RPMI7951 (cell line): ENCODE results near the gene CENPV. TPM values are rescaled to one million over a fixed set of nuclear protein-coding genes. Genes with fewer than 3 reads are reported as not detected.
"Not testable (repeated sequence)": the region's sequence is repeated elsewhere in the genome, so short reads cannot be mapped to it uniquely, and the experiment has no call there.

Experiments
- DNase-seq: peaks from one replicate; pipeline ENCODE4 v3.0.0-alpha.2; 2012; ENCODE audit warnings: low read depth
- total RNA-seq: library from RNA; depleted of rRNA; stranded (reverse); fragments of >200 nt; shearing (Covaris generic); gene quantifications from 2 replicates; pipeline ENCODE4 v1.2.3, GENCODE V29; 2014; rRNA removed

Gene CENPV
- 6.5 and 14.8 TPM in 2 replicates for total RNA-seq

DNA sequence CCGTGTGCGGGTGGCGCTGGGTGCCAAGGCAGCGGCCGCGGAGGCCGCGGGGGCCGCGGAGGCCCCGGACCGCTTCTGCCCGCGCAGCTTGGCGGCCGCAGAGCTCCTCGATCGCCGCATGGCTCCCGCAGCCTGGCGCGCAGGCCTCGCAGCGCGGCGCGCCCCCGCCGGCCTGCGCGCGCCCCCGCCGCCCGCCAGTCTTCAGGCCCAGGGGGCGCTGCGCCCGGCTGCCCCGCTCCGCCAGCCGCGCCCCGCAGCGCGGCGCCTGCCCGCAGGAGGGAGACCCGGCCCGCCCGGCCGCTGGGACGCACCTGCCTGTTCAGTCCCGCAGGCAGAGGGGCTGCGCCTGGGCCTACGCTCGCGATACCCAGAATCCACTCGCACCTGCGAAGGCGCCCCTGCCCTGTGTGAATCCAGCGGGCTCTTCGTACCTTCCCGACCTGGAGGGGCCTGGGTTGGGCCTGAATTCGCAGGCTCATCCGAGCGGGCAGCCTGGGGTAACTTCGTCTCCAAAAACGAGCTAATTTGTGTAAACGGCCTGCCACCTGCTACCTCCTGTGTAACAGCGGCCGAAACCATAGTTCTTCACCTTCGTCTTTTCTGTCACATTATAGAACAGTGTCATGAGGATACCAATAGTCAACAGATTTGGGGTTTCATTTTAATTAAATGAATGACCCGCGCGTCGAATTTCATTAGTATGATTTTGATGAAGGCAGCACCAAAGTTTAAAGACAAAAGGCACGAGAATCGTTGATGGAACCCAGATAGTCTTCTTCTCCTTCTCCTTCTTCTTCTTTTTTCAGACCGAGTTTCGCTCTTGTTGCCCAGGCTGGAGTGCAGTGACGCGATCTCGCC is at the start of gene CENPV:
Gene CENPV (minus strand): TSS at position 153 of the 858 bp plus-strand sequence. CDS start 33 bp downstream, at position 120.
- DNase-seq, result peak; percentile 18

DNA sequence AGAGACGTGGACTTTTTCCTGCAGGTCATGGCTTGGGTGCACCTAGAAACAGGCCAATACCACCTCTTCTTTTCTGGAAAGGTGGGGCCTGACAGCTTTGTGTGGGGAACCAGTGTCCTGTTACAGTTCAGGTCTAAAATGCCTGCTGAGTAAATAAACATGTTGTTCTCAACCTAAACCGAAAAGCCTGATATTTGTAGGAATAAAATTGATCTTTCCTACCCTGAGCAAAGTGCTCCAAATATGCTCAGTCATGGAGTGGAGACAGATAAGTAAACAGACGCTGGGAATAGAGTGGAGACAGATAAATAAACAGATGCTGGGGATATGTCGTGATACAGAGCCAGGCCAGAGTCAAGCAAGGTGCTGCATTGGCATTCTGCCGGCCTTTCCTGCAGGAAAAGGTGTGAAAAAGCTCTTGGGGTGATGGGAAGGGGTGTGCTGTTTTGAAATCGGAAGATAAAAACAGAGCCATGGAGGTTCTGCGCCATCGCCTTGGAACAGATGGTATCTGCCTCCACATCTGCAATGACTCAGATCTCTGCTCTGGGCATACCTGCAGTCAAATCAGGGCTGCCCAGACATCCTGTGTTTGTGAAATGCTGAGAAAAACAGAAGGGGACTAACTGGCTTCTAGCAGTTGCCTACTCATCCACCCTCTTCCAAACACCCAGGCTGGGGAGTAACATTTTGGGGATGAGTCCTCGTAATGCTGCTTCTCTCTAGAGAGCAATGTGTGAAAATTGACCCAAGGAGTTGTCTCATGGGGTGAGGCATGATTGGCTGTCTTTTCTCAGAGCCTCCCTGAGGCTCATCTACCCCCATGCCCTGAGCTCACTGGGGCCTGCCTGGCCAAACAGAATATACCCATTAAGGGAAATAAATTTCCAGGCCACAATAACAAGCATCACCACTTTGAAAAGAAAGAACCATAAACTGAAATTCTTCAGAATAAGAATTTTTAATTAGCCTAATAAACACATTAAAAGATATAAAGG is 45.3 kb upstream of the CENPV start:
- no peak for DNase-seq

DNA sequence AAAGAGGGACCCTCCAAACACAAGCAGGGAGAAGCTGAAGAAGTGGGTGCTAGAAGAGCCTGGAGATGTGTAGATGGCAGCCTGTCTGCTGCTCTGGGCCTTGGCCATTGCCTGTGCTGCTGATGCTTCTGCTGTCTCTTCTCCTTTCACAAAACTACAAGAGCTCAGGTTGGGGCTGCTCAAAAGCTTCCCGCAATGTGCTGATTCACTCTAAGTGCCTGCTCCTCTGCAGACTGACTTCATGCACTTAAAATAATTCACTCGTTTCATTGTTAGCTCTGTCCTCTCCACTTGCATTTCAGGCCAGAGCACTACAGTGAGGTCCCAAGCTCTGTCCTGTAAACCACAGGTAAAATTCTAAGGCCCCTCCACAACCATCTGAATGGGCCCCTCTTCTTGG is 43.4 kb upstream of the CENPV start:
- not testable (repeated sequence) for DNase-seq

DNA sequence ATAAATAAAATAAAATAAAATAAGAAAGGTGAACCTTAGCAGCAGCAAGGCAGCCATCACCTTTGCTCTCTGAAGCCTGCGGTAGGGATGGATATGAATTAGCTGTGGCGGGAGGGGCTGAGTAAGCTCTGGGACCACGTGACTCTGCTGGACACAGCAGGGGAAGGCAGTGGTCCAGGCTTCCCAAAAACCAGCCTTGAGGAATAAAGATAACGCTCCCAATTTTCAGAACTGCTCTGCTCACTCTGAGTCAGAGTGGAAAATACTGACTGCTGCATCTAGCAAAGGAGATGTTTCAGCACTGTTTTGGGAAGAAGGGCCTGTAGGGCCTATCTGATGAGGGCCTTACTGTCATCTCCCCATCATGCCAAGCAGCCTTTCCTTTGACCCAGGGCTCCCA is 42.6 kb upstream of the CENPV start:
- not testable (repeated sequence) for DNase-seq

DNA sequence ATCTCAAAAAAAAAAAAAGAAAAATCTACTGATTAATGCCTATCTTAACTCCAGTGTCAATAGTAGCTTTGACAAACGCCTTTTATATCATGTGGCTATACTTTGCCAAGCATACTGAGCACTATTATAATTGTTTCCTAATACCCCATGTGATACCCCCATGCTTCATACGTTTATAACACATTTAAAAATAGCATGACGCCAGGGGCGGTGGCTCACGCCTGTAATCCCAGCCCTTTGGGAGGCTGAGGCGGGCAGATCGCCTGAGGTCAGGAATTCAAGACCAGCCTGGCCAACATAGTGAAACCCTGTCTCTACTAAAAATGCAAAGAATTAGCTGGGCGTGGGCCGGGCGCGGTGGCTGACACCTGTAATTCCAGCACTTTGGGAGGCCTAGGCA is 39.2 kb upstream of the CENPV start:
- DNase-seq, result not testable (repeated sequence)

DNA sequence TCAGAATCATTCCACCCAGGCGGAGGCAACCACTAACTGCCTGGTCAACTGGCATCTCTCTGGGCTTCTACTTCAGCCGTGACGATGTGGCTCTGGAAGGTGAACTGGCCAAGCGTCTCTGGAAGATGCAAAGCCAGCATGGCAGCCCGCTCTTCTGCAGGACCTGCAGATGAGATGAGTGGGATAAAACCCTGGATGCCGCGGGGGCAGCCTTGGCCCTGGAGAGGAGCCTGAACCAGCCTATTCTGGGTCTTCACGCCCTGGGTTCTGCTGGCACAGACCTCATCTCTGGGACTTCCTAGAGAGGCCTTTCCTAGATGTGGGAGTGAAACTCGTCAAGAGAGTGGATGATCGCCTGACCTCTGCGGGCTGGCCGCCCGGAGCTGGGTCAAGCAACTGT is 38.2 kb upstream of the CENPV start:
- no peak for DNase-seq

DNA sequence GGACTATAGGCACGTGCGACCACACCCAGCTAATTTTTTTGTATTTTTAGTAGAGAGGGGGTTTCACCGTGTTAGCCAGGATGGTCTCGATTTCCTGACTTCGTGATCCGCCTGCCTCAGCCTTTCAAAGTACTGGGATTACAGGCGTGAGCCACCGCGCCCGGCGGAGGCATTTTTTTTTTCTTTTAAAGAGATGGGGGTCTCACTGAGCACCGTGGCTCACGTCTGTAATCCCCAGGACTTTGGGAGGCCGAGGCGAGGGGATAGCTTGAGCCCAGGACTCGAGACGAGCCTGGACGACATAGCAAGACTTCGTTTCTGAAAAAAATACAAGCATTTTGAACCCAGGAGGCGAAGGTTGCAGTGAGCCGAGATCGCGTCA is 32.8 kb upstream of the CENPV start:
- not testable (repeated sequence) for DNase-seq

DNA sequence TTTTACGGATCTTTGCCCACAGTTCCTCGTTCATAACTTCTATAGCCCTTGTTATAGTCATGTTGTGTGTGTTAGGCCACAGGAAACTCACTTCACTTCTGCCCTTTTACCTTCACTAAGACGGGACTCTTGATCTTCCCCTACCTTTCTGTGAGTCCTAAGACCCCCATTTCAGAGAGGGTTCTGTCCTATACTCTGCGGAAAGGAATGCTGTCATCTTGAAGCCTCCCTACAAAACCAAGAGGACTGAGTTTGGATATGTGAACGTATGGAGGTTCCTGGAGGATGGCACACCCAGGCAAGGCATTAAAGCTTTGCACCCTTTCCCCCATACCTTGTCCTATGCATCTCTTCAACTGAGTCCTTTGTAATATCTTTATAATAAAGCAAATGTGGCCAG is 31.3 kb upstream of the CENPV start:
- DNase-seq, result no peak

DNA sequence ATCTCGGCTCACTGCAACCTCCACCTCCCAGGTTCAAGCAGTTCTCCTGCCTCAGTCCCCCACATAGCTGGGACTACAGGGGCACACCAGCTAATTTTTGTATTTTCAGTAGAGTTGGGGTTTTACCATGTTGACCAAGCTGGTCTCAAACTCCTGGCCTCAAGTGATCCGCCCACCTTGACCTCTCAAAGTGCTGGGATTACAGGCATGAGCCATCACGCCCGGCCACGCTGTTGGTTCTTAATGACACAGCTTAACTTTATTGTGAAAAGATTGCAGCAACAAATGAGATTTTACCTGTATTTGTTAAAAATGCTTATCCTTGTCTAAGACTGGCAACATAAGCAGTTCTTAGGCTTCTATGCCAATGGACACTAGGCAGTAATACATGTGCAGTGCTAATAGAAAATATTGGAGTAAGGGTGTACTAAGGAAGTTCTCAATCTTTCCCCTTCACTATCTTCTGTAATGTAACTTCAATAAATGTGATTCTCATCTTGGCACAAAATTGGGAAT is 30.6 kb upstream of the CENPV start:
- no peak for DNase-seq

DNA sequence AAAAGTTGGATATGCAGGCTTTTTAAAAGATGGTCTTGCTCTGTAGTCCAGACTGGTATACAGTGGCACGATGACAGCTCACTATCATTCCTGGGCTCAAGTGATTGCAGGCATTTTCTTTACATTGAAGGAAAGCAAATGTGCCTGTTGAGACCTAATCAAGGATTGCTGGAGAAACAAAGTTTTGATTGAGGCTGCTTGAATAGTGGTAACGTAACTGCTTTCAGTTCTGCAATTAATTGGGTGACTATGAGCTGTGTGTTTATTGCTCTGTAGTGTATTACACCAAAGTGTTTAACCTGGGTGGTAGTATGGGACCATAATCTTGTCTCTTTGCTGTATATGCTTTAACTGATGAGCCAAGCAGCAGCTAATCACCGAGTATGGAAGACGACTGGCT is 29.9 kb upstream of the CENPV start:
- no peak for DNase-seq

DNA sequence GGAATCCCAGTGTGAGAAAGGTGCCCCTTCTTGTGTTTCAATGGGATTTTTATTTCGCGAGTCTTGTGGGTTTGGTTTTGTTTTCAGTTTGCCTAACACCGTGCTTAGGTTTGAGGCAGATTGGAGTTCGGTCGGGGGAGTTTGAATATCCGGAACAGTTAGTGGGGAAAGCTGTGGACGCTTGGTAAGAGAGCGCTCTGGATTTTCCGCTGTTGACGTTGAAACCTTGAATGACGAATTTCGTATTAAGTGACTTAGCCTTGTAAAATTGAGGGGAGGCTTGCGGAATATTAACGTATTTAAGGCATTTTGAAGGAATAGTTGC is 28.2 kb upstream of the CENPV start:
- no peak for DNase-seq

DNA sequence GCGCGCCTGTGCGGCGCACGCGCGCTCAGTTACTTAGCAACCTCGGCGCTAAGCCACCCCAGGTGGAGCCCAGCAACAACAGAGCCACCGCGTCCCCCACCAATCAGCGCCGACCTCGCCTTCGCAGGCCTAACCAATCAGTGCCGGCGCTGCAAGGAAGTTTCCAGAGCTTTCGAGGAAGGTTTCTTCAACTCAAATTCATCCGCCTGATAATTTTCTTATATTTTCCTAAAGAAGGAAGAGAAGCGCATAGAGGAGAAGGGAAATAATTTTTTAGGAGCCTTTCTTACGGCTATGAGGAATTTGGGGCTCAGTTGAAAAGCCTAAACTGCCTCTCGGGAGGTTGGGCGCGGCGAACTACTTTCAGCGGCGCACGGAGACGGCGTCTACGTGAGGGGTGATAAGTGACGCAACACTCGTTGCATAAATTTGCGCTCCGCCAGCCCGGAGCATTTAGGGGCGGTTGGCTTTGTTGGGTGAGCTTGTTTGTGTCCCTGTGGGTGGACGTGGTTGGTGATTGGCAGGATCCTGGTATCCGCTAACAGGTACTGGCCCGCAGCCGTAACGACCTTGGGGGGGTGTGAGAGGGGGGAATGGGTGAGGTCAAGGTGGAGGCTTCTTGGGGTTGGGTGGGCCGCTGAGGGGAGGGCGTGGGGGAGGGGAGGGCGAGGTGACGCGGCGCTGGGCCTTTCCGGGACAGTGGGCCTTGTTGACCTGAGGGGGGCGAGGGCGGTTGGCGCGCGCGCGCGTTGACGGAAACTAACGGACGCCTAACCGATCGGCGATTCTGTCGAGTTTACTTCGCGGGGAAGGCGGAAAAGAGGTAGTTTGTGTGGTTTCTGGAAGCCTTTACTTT is 27.6 kb upstream of the CENPV start, which contains the start of gene UBB:
Gene UBB (plus strand): TSS at position 452 of the 856 bp plus-strand sequence. CDS start 817 bp downstream, outside the sequence.
- peak; percentile 97 for DNase-seq

DNA sequence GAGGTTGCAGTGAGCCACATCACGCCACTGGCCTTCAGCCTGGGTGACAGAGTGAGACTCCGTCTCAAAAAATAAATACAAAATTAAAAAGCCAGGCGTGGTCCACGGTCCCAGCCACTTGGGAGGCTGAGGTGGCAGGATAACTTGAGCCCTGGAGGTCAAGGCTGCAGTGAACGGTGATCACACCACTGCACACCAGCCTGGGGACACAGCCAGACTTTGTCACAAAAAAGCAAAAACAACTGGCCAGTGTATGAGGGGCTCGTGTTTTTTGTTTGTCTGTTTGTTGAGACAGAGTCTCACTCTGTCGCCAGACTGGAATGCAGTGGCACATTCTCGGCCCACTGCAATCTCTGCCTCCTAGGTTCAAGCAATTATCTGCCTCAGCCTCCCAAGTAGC is 26.4 kb upstream of the CENPV start:
- no peak for DNase-seq

DNA sequence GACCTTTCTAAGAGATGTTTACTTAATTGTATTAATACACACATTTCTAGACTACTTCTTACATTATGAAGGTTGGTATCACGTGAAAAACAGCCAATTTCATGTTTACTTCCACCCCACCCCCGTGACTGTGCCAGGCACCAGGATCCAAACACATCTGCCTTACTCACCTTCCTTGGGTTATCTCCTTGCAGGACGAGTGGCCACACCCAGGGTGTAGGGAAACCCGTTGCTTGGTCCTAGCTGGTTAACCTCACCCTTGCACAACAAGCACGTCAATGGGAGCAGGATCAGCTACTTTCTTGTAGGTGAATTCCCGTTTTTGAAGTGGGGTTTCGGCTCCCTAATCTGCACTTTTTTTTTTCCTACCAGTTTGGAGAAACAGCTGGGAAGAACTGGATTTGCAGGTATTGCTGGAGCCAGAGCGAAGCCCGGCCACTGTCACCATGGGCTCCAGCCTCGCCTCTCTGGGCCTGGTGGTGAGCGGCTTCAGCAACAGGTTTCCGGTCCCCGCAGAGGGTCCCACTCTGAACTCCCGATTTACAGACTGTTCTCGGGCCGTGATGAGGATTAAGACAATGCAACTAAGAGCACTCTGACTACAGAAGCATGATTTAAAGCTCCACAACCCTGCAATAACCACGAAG is 25.5 kb upstream of the CENPV start:
- DNase-seq, result no peak

DNA sequence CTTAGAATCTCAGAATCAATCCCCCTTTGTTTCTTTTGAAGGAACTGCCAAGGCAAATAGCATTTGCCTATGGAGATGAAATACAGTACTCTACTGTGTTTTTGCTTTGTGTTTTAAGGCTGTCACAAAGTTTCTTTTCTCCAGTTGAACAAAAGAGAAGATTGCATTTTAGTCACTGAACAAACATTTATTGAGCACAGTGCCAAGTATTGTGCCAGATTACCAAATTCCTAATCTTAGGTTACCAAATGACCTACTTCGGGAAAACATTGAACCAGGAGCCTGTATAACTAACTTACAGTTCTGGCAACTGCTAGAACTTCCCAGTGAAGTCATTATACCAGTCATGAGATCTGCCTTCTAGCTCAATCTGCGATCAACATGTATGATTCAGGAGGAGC is 24.7 kb upstream of the CENPV start:
- DNase-seq, result peak; percentile 38

DNA sequence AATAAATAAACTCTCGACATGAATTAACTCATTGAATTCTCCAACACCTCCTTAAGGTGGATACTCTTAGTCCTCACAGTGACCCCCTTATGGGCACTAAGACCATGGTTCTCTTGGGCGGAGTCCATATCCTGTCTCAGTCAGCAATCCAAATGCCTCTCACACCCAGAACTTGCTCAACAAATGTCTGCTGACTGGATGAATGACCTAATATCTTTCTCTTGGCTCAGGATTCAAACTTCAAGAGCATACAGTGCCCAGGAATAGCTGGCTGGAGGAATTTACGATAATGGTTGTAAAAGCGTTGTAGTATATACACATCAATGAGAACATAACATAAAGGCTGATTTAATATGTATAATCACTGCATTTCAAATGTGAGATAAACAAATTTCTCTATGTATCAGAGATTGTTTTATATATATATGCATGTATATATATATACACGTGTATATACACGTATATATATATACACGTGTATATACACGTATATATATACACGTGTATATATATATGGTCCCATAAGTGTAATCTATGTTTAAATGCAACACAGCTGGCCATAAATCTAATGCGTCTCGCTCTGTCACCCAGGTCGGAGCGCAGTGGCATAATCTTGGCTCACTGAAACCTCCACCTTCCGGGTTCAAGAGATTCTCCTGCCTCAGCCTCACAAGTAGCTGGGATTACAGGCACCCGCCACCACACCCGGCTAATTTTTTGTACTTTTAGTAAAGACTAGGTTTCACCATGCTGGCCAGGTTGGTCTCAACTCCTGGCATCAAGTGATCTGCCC is 21.1 kb upstream of the CENPV start:
- DNase-seq, result no peak

DNA sequence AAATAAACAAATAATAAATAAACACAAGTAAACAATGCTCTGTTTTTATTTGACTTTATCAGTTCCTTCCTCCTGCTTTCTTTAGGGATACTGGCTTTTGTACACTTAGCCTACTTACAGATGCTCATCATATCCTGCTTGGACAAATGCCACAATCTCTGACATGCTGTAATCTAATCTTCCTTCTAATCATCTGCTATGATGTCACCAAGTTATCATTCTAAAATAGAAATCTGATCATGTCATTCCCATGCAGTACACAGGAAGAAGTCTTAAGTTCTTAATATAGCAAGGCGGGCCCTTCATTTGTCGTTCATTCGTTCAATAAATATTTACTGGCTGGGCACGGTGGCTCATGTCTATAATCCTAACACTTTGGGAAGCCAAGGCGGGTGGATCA is 18.5 kb upstream of the CENPV start:
- DNase-seq, result peak; percentile 61

DNA sequence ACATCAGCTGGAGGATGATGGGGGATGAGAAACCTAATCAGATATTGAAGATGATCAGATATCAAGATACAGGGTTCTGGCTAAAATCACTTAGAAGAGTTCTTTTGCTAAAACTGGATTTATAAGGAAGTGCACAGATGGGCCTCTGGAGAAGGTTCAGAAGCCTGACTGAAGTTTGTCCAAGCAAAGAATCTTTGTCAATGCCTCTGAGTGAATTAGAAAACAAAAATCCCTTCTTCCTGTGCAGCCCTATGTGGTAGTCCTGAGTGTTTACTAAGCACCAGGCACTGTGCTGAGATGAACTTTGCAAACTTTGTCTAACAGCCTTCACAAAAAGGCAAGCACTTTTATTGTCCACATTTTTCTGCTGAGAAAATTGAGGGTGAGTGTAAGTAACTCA is 11.4 kb upstream of the CENPV start:
- DNase-seq, result no peak

DNA sequence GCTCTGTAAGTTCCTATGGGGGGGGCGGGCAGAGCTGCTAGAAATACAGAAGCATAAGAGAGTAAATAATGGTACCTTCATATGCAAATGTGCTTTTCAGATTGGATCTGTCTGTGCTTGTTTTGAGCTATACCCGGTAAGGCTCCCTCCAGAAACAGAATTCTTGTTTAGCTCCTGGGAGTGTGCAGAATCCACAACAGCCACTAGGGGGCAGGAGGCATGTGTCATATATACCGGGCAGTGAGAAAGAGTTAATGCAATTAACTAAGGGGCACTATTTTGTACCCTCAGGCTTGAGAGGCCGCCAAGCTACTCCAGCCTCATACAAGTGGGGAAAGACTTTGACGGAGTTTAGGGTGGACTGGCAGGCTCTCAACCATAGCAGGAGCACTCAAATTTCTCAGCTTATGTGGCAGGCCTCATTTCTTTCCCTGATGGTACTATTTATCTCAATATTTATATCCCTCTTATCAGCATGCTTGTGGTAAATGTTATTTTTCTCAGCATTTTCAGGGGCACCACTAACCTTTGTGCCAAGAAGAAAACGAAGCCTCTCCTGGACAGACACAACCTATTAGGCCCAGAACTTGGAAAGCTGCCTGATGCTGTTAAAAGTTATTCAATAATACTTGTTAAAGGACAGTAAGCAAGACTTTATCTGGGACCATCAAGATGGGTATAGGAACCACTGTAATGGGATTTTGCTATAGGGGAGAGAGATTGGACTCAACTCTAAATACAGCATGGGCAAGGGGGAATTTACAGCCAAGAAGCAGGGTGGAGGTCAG is 10.7 kb upstream of the CENPV start:
- DNase-seq, result peak; percentile 66
